H1 (cell line): ENCODE measurements around the gene BRK1. TPM values are rescaled to one million over a fixed set of nuclear protein-coding genes. Genes with fewer than 3 reads are reported as not detected.

Experiments used
- CTCF ChIA-PET: fragments of 300-600 bp; sonication (Branson Sonifier 250); formaldehyde crosslinking; loops from one replicate; lab custom pipeline; 2021; ENCODE audit not compliant: partially characterized antibody; lab: Charles Lee
- POLR2A ChIA-PET: fragments of 300-600 bp; sonication (Branson Sonifier 250); formaldehyde crosslinking; loops from one replicate; lab custom pipeline; 2021; ENCODE audit warnings: inconsistent platforms; ENCODE audit not compliant: partially characterized antibody; lab: Charles Lee
- DNase-seq, 2 experiments: peaks; one replicate each; pipeline versions ENCODE4 v3.0.0 to v3.0.0-alpha.2; 2010 to 2022; ENCODE audit warnings: low spot score in 2 of 2, low read depth in 1 of 2, mixed read lengths in 1 of 2
- FAIRE-seq: peaks from 2 replicates; lab custom pipeline; 2011; peaks lifted over from hg19 to GRCh38; lab: Jason Lieb, UNC
- H2AFZ ChIP-seq: 2 replicates; pipeline ENCODE4 v1.8.1; 2012; ENCODE audit warnings: low read length, inconsistent platforms
- H2AK5ac ChIP-seq: 2 replicates; pipeline ENCODE4 v1.6.1; 2013; ENCODE audit warnings: low read depth, low read length
- H2BK120ac ChIP-seq: replicated peaks from 2 replicates; pipeline ENCODE3; 2013; ENCODE audit warnings: low read depth, low read length, inconsistent platforms
- H2BK12ac ChIP-seq: 2 replicates; pipeline ENCODE4 v1.6.1; 2013; ENCODE audit warnings: low read depth, low read length
- H2BK15ac ChIP-seq: 2 replicates; pipeline ENCODE4 v1.6.1; 2013; ENCODE audit warnings: low read length
- H2BK20ac ChIP-seq: 2 replicates; pipeline ENCODE4 v1.6.1; 2013; ENCODE audit warnings: low read length
- H2BK5ac ChIP-seq: 2 replicates; pipeline ENCODE4 v1.6.1; 2013; ENCODE audit warnings: low read depth, low read length
- H3K14ac ChIP-seq: 2 replicates; pipeline ENCODE4 v1.6.1; 2013; ENCODE audit warnings: inconsistent platforms; ENCODE audit not compliant: insufficient read length
- H3K18ac ChIP-seq: 2 replicates; pipeline ENCODE4 v1.6.1; 2013; ENCODE audit warnings: low read length; ENCODE audit errors: extremely low read depth
- H3K23ac ChIP-seq: 2 replicates; pipeline ENCODE4 v1.6.1; 2013; ENCODE audit warnings: inconsistent platforms; ENCODE audit not compliant: insufficient read length
- H3K23me2 ChIP-seq: 2 replicates; pipeline ENCODE4 v1.6.1; 2013; ENCODE audit warnings: low read depth, low read length
- H3K27ac ChIP-seq: 2 replicates; pipeline ENCODE4 v1.6.1; 2011; ENCODE audit warnings: low read depth, low read length, inconsistent platforms
- H3K27me3 ChIP-seq, 4 experiments: replicated peaks in 1 of 4; 1 replicate in 1 of 4; 2 replicates in 3 of 4; pipeline versions ENCODE4 v1.6.1 to v1.8.1; 2011 to 2013; ENCODE audit warnings: low read length in 3 of 4, mild to moderate bottlenecking in 3 of 4, inconsistent platforms in 2 of 4, mixed read lengths in 2 of 4, moderate library complexity in 1 of 4; ENCODE audit not compliant: control insufficient read depth in 3 of 4, insufficient read depth in 3 of 4; ENCODE audit errors: extremely low read depth in 1 of 4
- H3K36me3 ChIP-seq, 4 experiments: 2 replicates each; pipeline versions ENCODE4 v1.6.1 to v1.8.1; 2011 to 2013; ENCODE audit warnings: mild to moderate bottlenecking in 4 of 4, low read length in 3 of 4, moderate library complexity in 2 of 4, control low read depth in 1 of 4, inconsistent platforms in 1 of 4; ENCODE audit not compliant: insufficient read depth in 4 of 4, control insufficient read depth in 2 of 4
- H3K4ac ChIP-seq: replicated peaks from 2 replicates; pipeline ENCODE3; 2013; ENCODE audit warnings: low read length, low read depth, mixed read lengths, inconsistent platforms; ENCODE audit not compliant: insufficient read length
- H3K4me1 ChIP-seq, 4 experiments: replicated peaks in 1 of 4; 1 replicate in 1 of 4; 2 replicates in 3 of 4; pipeline versions ENCODE4 v1.6.1 to v1.8.1; 2011 to 2013; ENCODE audit warnings: low read length in 3 of 4, inconsistent platforms in 2 of 4, mixed read lengths in 1 of 4; ENCODE audit not compliant: insufficient read depth in 4 of 4, control insufficient read depth in 3 of 4
- H3K4me2 ChIP-seq, 2 experiments: 2 replicates each; pipeline versions ENCODE4 v1.6.1 to v1.8.1; 2011 to 2013; ENCODE audit warnings: low read depth in 2 of 2, low read length in 2 of 2, control low read depth in 1 of 2, inconsistent platforms in 1 of 2, mild to moderate bottlenecking in 1 of 2; ENCODE audit not compliant: insufficient read depth in 1 of 2
- H3K4me3 ChIP-seq, 4 experiments: fragments of 200-600, 300-600 bp in 1 of 4; sonication (generic), shearing (Covaris generic), sonication (Bioruptor Twin) in 1 of 4; 2 replicates each; pipeline versions ENCODE4 v1.5.1 to v1.8.1; 2011 to 2016; ENCODE audit warnings: low read length in 4 of 4, low read depth in 3 of 4, control low read depth in 2 of 4, inconsistent platforms in 2 of 4, mild to moderate bottlenecking in 2 of 4, mixed read lengths in 1 of 4, moderate library complexity in 1 of 4; ENCODE audit not compliant: insufficient read depth in 2 of 4; ENCODE audit errors: extremely low read depth in 1 of 4
- H3K56ac ChIP-seq: replicated peaks from 2 replicates; pipeline ENCODE3; 2013; ENCODE audit warnings: low read depth, mild to moderate bottlenecking, mixed read lengths, low read length, inconsistent platforms; ENCODE audit not compliant: insufficient read length
- H3K79me1 ChIP-seq: 2 replicates; pipeline ENCODE4 v1.6.1; 2013; ENCODE audit warnings: low read depth, low read length, control low read depth
- H3K79me2 ChIP-seq, 2 experiments: 2 replicates each; pipeline versions ENCODE4 v1.6.1 to v1.8.1; 2012 to 2013; ENCODE audit warnings: low read length in 2 of 2, mild to moderate bottlenecking in 2 of 2, inconsistent platforms in 1 of 2; ENCODE audit not compliant: insufficient read depth in 2 of 2, control insufficient read depth in 1 of 2
- H3K9ac ChIP-seq, 4 experiments: replicated peaks in 1 of 4; 1 replicate in 1 of 4; 2 replicates in 3 of 4; pipeline versions ENCODE4 v1.6.1 to v1.8.1; 2011 to 2013; ENCODE audit warnings: low read depth in 3 of 4, low read length in 3 of 4, control low read depth in 2 of 4, mild to moderate bottlenecking in 2 of 4, moderate library complexity in 2 of 4, inconsistent platforms in 1 of 4; ENCODE audit errors: extremely low read depth in 1 of 4
- H3K9me3 ChIP-seq, 2 experiments: 2 replicates each; pipeline versions ENCODE4 v1.6.1 to v1.8.1; 2012 to 2013; ENCODE audit warnings: mild to moderate bottlenecking in 2 of 2, moderate library complexity in 2 of 2, control low read depth in 1 of 2, inconsistent platforms in 1 of 2, low read depth in 1 of 2, low read length in 1 of 2, mixed read lengths in 1 of 2; ENCODE audit not compliant: insufficient read depth in 2 of 2
- H4K20me1 ChIP-seq, 2 experiments: replicated peaks in 1 of 2; 2 replicates each; pipeline versions ENCODE3 to v1.8.1; 2011 to 2013; ENCODE audit warnings: inconsistent platforms in 2 of 2, low read length in 2 of 2, mild to moderate bottlenecking in 1 of 2; ENCODE audit not compliant: insufficient read depth in 2 of 2, control insufficient read depth in 1 of 2
- H4K5ac ChIP-seq: 2 replicates; pipeline ENCODE4 v1.6.1; 2013; ENCODE audit warnings: low read length, low read depth, mixed read lengths, inconsistent platforms; ENCODE audit not compliant: insufficient read length
- H4K8ac ChIP-seq: 2 replicates; pipeline ENCODE4 v1.8.0; 2013; ENCODE audit warnings: mild to moderate bottlenecking, moderate library complexity, low read length, inconsistent platforms; ENCODE audit not compliant: insufficient read depth; ENCODE audit errors: extremely low read depth
- H4K91ac ChIP-seq: replicated peaks from 2 replicates; pipeline ENCODE3; 2013; ENCODE audit warnings: low read length, mixed read lengths, inconsistent platforms; ENCODE audit not compliant: insufficient read length
- BRCA1 ChIP-seq: IDR thresholded peaks from 2 replicates; pipeline ENCODE4 v1.6.1; 2012; ENCODE audit warnings: low read depth, low read length, improper control_type of control experiment
- ZNF274 ChIP-seq: IDR thresholded peaks from 2 replicates; pipeline ENCODE4 v1.7.0; 2012; ENCODE audit warnings: low read length, borderline replicate concordance; ENCODE audit errors: extremely low read depth
- WGBS, 2 experiments: shearing (Covaris generic) in 1 of 2; methylation state at CpG; one replicate each; pipeline versions ENCODE4 v1.1.6 to v1.1.7; 2013 to 2015; ENCODE audit warnings: low lambda C conversion rate in 2 of 2, mixed read lengths in 2 of 2, inconsistent platforms in 1 of 2, low coverage in 1 of 2, missing lambda C conversion rate in 1 of 2; ENCODE audit not compliant: insufficient replicate concordance in 2 of 2, insufficient coverage in 1 of 2, insufficient read length in 1 of 2; ENCODE audit errors: extremely low coverage in 1 of 2, missing lambda C conversion rate in 1 of 2; 5-methylcytosine and 5-hydroxymethylcytosine counted together
- polyA plus RNA-seq, 7 experiments: library from polyadenylated mRNA; depleted of rRNA in 3 of 7; stranded (reverse) in 5 of 7; unstranded in 2 of 7; fragments of >200 nt in 5 of 7; fragments of 200-250 nt in 2 of 7; gene quantifications; 1 replicate in 5 of 7; 2 replicates in 1 of 7; 4 replicates in 1 of 7; pipeline versions ENCODE4 v1.2.1 to v1.2.3, GENCODE V29; 2011 to 2013; ENCODE audit warnings: missing spikeins in 2 of 7, mixed read lengths in 2 of 7
- total RNA-seq: library from RNA; stranded (reverse); fragmentation: NEBNext Ultra II Directional; extraction: Animal tissue kit (Norgen Biotek cat#: 25700); gene quantifications from 2 replicates; pipeline ENCODE4 v1.2.1, GENCODE V29; 2021

The BRK1 gene
- total and polyA plus RNA-seq, 2 of the 8 experiments (the other 6 are each of a cell fraction or from before 2014, with no cell fraction given): 137 to 164 TPM

- no peak overlapping the region for H2AFZ ChIP-seq
- no peak for DNase-seq
- H3K14ac ChIP-seq: no peak overlapping the region
- H3K18ac ChIP-seq: no peak overlapping the region
- no peak overlapping the region for H4K8ac ChIP-seq
- H3K36me3 ChIP-seq: peaks cover 0 to 10% (median 2%) of the 10 kb centered on the region in 4 experiments; a peak in 2 of 8 replicates
- H3K4me3 ChIP-seq: no peak overlapping the region
- peaks cover 12% of the 10 kb centered on the region for H3K79me1 ChIP-seq
- H3K4me2 ChIP-seq: no peak overlapping the region
- H3K79me2 ChIP-seq: peaks cover 13 to 50% of the 10 kb centered on the region in 2 experiments
- H3K56ac ChIP-seq: no peak overlapping the region
- no peaks in the 10 kb centered on the region for H3K9me3 ChIP-seq
- no peak overlapping the region for H2BK120ac ChIP-seq
- H2BK5ac ChIP-seq: no peak overlapping the region
- no peak for FAIRE-seq
- H4K5ac ChIP-seq: no peak overlapping the region
- no peak overlapping the region for H3K4ac ChIP-seq
- no peak overlapping the region for H4K91ac ChIP-seq
- H2AK5ac ChIP-seq: no peak overlapping the region
- peaks cover 0 to 3% (median 0%) of the 10 kb centered on the region in 4 experiments; a peak in 2 of 7 replicates for H3K4me1 ChIP-seq
- no peak overlapping the region for H3K9ac ChIP-seq
- no peak overlapping the region for H2BK15ac ChIP-seq
- no peaks in the 10 kb centered on the region for H3K27me3 ChIP-seq
- ChIA-PET CTCF (interaction anchor here (1.0 kb wide), 1 partner anchor 9 kb away, joined by 3 read pairs; no protein-coding TSS in a partner anchor), POLR2A (no interaction called here)
- no peak overlapping the region for H3K27ac ChIP-seq
- peaks cover 0 to 8% of the 10 kb centered on the region in 2 experiments for H4K20me1 ChIP-seq
- H2BK20ac ChIP-seq: no peak overlapping the region
- peaks cover 9% of the 10 kb centered on the region for H3K23me2 ChIP-seq
- H2BK12ac ChIP-seq: no peak overlapping the region
- whole genome bisulfite sequencing, 2 experiments: 90% methylated on average over 4 of the region's 4 CpGs; no CpG with 5 or more reads in 1 of the 2 experiments
- H3K23ac ChIP-seq: no peak overlapping the region
- TF ChIP-seq ZNF274: no peak
- TF ChIP-seq BRCA1: no peak
Observed at GRCh38 chr3:10119376-10119775, 3.9 kb downstream of the BRK1 start.
